ACHN (cell line): ENCODE results near the gene PCSK6.
"Not testable (repeated sequence)": the region's sequence is repeated elsewhere in the genome, so short reads cannot be mapped to it uniquely, and the experiment has no call there.

Experiments
- DNase-seq: peaks from one replicate; pipeline ENCODE4 v3.0.0-alpha.2; 2015
- in situ Hi-C: cut with HindIII; loops from 2 replicates; pipeline ENCODE4 v1.10.0; 2017; ENCODE audit warnings: low sequenced_read_pairs, low pct_ligation_motif_present, low pct_unique_long_range_greater_than_20kb

Gene PCSK6

DNA sequence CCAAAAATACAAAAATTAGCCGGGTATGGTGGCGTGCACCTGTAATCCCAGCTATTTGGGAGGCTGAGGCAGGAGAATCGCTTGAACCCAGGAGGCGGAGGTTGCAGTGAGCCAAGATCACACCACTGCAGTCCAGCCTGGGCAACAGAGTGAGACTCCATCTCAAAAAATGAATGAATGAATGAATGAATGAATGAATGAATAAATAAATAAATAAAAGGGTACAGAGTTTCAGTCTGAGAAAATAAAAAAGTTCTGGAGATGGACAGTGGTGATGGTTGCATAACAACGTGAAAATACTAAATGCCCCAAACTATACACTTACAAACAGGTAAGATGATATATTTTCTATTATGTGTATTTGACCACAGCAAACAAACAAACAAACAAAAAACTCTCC, 34.7 kb downstream of the PCSK6 start:
- in situ Hi-C loops, DNase-seq: not testable (repeated sequence)

- in situ Hi-C loops, result no loop called here
- DNase-seq, result no peak
Observed at GRCh38 chr15:101454365-101454764, 35.1 kb downstream of the PCSK6 start.

DNA sequence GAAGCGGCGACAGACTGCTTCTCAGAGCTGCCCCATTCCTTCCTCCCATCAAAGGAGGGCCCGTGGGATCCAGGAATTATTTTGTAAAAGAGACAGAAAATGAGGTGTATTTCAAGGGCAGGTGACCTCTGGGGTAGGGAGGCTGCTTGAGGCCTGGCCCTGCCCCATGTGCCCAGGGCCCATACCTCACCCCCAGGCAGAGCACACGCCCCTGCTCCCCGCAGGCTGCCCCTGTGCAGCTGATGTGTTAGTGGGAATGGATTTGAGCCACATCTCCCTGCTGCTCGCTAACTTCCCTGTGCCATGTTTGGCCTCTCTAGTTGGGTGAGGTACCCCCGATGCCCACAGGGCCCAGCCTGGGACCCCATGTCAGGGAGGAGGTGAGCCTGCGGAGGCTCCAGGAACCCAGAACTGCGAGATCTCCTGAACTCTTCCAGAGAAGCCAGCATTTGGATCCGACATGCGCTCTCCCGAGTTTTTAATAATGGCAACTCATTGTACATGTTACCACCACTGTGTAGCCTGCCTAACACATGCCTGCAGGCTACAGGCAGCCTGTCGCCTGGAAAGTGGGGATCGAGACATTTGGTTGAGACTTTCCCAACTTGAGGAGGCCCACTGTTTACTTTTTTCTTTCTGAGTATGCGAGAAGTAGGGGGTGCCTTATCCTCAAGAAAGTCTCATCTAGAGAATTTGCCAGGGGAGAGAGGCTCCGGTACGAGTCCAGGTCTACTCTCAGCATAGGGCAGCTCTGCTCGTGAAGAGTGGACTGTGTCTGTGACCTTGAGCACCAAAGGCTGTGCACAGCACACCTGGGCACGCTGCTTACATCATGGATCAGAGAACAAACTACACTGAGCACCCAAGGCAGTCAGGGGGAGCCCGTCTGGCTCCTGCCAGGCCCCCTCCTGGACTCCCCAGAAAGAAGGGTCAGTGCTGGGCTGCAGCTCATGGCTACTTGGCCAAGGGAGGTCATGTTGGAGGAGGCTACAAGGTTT, 36.1 kb downstream of the PCSK6 start:
- in situ Hi-C loops, result no loop called here
- DNase-seq, result no peak

GRCh38 chr15:101452572-101452971, 36.9 kb downstream of the PCSK6 start:
- DNase-seq, result no peak
- in situ Hi-C loops, result no loop called here

GRCh38 chr15:101451846-101452245, 37.7 kb downstream of the PCSK6 start:
- in situ Hi-C loops, result no loop called here
- no peak for DNase-seq

- in situ Hi-C loops, result no loop called here
- DNase-seq, result no peak
Observed at GRCh38 chr15:101451266-101451799, 38.2 kb downstream of the PCSK6 start.

- no peak for DNase-seq
- in situ Hi-C loops, result no loop called here
Observed at GRCh38 chr15:101450403-101451265, 38.9 kb downstream of the PCSK6 start.

DNA sequence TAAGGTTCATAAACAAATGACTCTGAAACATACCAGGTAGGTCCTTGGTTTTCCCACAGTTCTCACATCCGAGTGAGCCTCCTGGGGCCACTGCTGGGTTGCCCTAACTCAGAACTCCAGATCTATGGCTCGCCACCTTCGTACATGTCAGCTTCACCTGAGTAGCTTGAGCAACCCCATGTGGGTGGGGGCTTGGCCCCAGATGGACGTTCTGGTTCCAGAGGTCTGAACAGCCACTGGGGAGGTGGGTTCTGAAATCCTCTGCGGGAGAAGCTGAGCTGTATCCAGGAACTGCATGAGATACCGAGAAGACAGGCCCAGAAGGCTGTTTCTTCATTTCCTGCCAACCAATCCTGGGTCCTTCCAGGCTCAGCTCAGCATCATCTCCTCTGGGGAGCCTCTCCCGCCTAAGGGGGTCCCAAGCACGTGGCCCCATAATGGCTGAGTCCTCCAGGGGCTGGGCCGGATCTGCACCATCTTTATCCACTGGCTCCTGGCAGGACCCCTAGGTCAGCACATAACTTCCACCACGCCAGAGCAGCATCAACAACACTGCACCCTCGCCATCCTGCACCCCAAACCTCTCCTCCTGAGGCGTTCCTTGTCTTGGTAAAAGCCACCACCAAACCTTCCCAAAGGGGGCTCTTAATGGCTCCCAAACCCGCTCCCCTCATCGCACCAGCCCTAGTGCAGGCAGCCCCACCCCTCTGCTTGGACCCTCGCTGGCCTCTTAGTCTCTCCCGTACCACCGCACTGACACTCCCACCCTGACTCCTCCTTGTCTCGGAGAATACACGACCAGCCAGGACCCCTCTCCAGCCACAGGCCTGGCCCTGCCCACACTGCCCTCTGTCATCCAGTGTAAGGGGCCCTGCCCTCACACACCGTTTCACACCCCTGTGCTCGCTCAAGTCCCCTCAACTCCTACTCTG, 39.8 kb downstream of the PCSK6 start:
- in situ Hi-C loops, result no loop called here
- no peak for DNase-seq

DNA sequence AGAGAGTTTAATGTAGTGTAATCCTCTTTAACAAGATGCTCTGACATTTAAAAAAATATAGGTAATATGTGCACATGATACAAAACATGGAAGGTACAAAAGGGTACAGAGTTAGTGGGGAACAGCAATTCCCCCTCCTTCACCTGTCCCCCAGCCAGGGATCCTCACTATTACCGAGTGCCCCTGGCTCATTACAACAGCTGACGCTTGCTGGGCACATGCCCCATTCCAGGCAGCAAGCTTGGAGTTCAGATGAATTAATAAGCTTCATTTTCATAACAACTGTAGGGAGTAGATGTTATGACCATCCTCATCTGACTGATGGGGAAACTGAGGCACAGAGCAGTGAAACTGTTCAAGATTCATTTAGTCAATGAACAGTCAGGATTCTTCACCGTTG, 41.2 kb downstream of the PCSK6 start:
- no peak for DNase-seq
- in situ Hi-C loops, result no loop called here

- in situ Hi-C loops, result no loop called here
- DNase-seq, result no peak
Observed at GRCh38 chr15:101447561-101448071, 41.9 kb downstream of the PCSK6 start.

GRCh38 chr15:101447168-101447533, 42.4 kb downstream of the PCSK6 start:
- no peak for DNase-seq
- in situ Hi-C loops, result no loop called here

DNA sequence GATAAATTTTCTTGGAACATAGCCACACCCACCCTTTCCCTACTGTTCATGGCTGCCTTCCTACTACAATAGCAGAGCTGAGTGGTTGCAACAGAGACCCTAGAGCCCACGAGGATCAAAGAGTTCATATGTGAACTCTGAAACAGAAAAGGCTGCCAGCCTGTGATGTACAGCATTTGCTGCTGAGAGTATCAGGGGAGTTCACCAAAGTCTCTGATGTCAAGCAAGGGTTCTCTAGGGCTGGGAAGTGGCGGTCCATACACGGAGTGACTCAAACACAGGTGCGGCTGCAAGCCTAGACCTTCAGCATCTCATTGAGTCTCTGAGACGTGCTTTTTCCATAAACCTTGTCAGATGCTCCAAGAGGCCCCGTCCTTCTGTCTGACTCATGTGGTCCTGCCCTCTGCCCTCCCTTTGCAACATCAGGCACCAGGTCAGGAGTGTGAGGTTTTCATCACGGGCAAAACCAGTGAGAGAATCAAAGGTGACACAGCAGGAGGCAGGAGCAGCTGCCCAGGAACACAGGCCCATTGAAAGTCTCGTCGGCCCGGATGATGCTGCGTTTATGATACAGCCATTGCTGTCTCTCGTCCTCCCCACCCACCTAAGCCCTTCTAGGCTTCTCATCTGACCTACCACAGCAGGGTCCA, 42.9 kb downstream of the PCSK6 start:
- DNase-seq, result no peak
- in situ Hi-C loops, result no loop called here

DNA sequence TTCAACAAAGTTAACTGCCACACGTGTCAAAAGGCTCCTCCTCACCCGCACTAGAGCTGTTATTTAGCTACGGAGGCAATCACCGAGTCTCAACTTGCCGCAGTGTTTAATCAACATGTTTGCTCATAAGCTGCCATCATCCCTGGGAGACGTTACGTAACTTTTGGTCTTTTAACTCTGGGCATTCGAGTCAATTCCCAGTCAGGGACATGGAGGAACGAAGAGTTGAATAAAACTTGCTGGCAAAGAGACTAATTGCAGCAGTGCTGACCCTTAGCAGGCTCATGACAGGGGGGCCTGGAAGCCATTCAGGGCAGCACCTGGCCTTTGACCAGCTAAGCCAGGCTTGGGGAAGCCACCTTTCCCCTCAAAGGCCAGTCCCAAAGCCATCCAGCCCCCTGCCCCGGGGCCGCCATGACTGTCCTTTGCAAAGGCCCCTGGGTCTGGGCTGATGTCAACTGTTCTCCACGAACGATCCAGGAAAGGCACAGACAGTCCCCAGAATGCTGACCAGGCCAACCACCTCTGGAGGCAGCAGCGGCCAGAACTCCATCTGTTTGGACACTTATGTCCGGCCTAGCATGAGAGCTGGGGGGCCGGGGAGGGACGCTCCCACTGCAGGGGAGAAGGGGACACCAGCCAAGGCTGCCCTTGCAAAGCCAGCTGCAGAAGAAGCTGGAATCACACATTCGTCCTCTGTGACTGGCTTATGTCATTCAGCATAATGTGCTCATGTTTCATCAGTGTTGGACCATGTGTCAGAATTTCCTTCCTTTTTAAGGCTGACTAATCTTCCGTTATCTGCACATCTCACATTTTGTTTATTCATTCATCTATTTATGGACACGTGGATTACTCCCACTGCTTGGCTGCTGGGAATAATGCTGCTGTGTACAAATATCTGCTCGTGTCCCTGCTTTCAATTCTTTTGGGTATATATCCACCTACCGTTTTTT, 43.7 kb downstream of the PCSK6 start:
- DNase-seq, result no peak
- in situ Hi-C loops, result no loop called here

GRCh38 chr15:101444807-101445508, 44.5 kb downstream of the PCSK6 start:
- DNase-seq, result no peak
- in situ Hi-C loops, result no loop called here

- in situ Hi-C loops, result no loop called here
- no peak for DNase-seq
Observed at GRCh38 chr15:101444015-101444414, 45.5 kb downstream of the PCSK6 start.

DNA sequence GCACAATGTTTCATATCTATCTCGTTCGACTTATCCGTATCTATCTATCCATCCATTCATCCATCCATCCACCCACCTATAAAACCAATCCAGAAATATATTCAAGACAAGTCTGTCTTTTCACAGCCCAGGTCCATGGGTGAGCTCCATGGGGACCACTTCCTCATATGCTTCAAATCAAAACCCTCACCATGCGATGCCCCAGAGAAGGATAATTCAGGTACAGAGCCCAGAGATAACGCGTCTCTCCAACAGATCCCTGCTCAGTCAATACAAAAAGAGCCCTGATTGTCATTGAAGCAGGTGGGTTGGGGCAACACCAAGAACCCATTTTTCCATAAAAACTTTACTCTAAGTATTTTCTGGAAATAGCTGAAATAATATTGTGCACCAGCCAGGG, 47.2 kb downstream of the PCSK6 start:
- in situ Hi-C loops, result no loop called here
- DNase-seq, result no peak
